Sigmoid colon (tissue), 7 donors: Measurements from ENCODE around the gene NEURL1B. TPM values are rescaled to one million over a fixed set of nuclear protein-coding genes. Genes with fewer than 3 reads are reported as not detected.

Source experiments
- DNase-seq: peaks from one replicate; pipeline ENCODE4 v3.0.0-alpha.2; 2019
- H3K27ac ChIP-seq, 4 donors: fragments of 200-600 bp; sonication (generic); one replicate each; pipeline ENCODE4 v1.5.1; 2016 to 2019; ENCODE audit warnings: mild to moderate bottlenecking in 1 of 4
- H3K27me3 ChIP-seq, 3 donors: fragments of 200-600 bp; sonication (generic); one replicate each; pipeline ENCODE4 v1.5.1; 2019; ENCODE audit warnings: mild to moderate bottlenecking in 1 of 3
- H3K36me3 ChIP-seq, 4 donors: fragments of 200-600 bp; sonication (generic); one replicate each; pipeline ENCODE4 v1.5.1; 2016 to 2019
- H3K4me1 ChIP-seq, 4 donors: fragments of 200-600 bp; sonication (generic); one replicate each; pipeline ENCODE4 v1.5.1; 2017 to 2019
- H3K4me3 ChIP-seq, 4 donors: fragments of 200-600 bp; sonication (generic); one replicate each; pipeline ENCODE4 v1.5.1; 2017 to 2019; ENCODE audit warnings: mild to moderate bottlenecking in 2 of 4, moderate library complexity in 1 of 4
- H3K9me3 ChIP-seq, 4 donors: fragments of 200-600 bp in 3 of 4; sonication (generic) in 3 of 4; one replicate each; pipeline versions ENCODE4 v1.5.1 to v1.6.1; 2013 to 2019
- CTCF ChIP-seq, 4 experiments: fragments of 450-650 bp in 3 of 4; fragments of 200-600 bp in 1 of 4; IDR thresholded peaks; one replicate each; pipeline ENCODE4 v1.5.1; 2016 to 2019; ENCODE audit warnings: antibody characterized with exemption in 4 of 4, mild to moderate bottlenecking in 3 of 4, moderate library complexity in 2 of 4
- EP300 ChIP-seq, 4 donors: sonication (generic); formaldehyde crosslinking; IDR thresholded peaks; one replicate each; pipeline ENCODE4 v1.6.1; 2017; ENCODE audit warnings: antibody characterized with exemption in 4 of 4
- POLR2A ChIP-seq, 2 donors: fragments of 450-650 bp; IDR thresholded peaks; one replicate each; pipeline ENCODE4 v1.6.1; 2016; ENCODE audit warnings: antibody characterized with exemption in 2 of 2, mild to moderate bottlenecking in 2 of 2, moderate library complexity in 2 of 2
- POLR2AphosphoS5 ChIP-seq, 4 donors: sonication (generic); formaldehyde crosslinking; IDR thresholded peaks; one replicate each; pipeline ENCODE4 v1.6.1; 2017; ENCODE audit warnings: antibody characterized with exemption in 4 of 4
- WGBS, 2 donors: extraction: QIAGEN DNeasy Blood & Tissue Kit; methylation state at CpG; one replicate each; pipeline ENCODE4 v1.1.7; 2013; 5-methylcytosine and 5-hydroxymethylcytosine counted together
- intact Hi-C: fragments of 100-400 bp; cut with DNase I; formaldehyde crosslinking; loops from one replicate; pipeline ENCODE4 v1.15.1; 2023
- polyA plus RNA-seq, 3 donors: library from polyadenylated mRNA; stranded (reverse); fragments of 200-250 nt; gene quantifications; one replicate each; pipeline ENCODE4 v1.2.3, GENCODE V29; 2013
- total RNA-seq, 4 donors: library from RNA; depleted of rRNA; stranded (reverse); fragments of >200 nt; gene quantifications; one replicate each; pipeline ENCODE4 v1.1.0, GENCODE V29; 2016
- donor health status: healthy with polysubstance abuse.
- donor health status: Bipolar disorder and iron deficiency.
- donor health status: healthy.

Gene NEURL1B
- total and polyA plus RNA-seq, 7 donors: 12.6 to 53.2 (median 32.9) TPM

GRCh38 chr5:172636279-172637050 is 4.6 kb upstream of the NEURL1B start:
- peak overlapping the region in 2 of 4 donors; percentile 49 to 59 for H3K27ac ChIP-seq
- H3K4me1 ChIP-seq: peaks cover 0 to 10% (median 8%) of the 10 kb centered on the region in 4 donors
- no peaks in the 10 kb centered on the region for H3K36me3 ChIP-seq
- no peaks in the 10 kb centered on the region for H3K9me3 ChIP-seq
- TF ChIP-seq POLR2AphosphoS5 (IDR thresholded peaks at IDR 0.05) (no peak), CTCF (IDR thresholded peaks at IDR 0.05) (no peak), EP300 (IDR thresholded peaks at IDR 0.05) (no peak), POLR2A (IDR thresholded peaks at IDR 0.05) (no peak)
- 51 to 82% methylated on average over 11 of the region's 11 CpGs for WGBS, 2 donors
- no peak for DNase-seq
- no peak overlapping the region for H3K4me3 ChIP-seq
- H3K27me3 ChIP-seq: no peaks in the 10 kb centered on the region
- intact Hi-C loops: no loop called here

GRCh38 chr5:172637110-172637580 is 3.9 kb upstream of the NEURL1B start:
- H3K4me1 ChIP-seq: peaks cover 0 to 16% (median 11%) of the 10 kb centered on the region in 4 donors
- 13 to 62% methylated on average over 10 of the region's 10 CpGs for WGBS, 2 donors
- TF ChIP-seq CTCF (IDR thresholded peaks at IDR 0.05) (no peak), POLR2AphosphoS5 (IDR thresholded peaks at IDR 0.05) (peak in 2 of 4 donors; percentile 13 to 45), EP300 (IDR thresholded peaks at IDR 0.05) (no peak), POLR2A (IDR thresholded peaks at IDR 0.05) (peak in 1 of 2 donors; percentile 5)
- no peak overlapping the region for H3K4me3 ChIP-seq
- no peaks in the 10 kb centered on the region for H3K36me3 ChIP-seq
- peak; percentile 84 for DNase-seq
- H3K27ac ChIP-seq: peak overlapping the region in 3 of 4 donors; percentile 59 to 61 (median 60)
- H3K27me3 ChIP-seq: no peaks in the 10 kb centered on the region
- intact Hi-C loops: no loop called here
- H3K9me3 ChIP-seq: no peaks in the 10 kb centered on the region

DNA sequence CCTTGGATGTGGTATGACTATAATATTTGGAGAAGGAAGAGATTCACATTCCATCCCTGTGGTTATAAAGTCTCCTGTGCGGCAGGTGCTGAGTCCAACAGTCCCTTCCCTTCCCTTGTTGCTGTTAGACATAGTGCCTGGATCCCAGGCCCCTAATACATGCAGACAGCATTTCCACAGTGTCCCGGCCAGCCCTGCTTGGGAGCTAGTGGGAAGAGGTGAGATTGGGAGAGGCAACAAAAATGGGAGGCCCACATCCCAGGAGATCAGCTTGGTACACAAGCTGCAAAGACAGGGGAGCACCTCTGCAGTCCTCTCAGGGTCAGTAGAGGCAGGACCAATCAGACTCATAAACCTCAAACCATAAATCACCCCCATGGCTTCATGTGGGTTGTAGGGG is 3.3 kb upstream of the NEURL1B start:
- no peak for TF ChIP-seq CTCF (IDR thresholded peaks at IDR 0.05)
- no peak for TF ChIP-seq POLR2A (IDR thresholded peaks at IDR 0.05)
- TF ChIP-seq POLR2AphosphoS5 (IDR thresholded peaks at IDR 0.05): no peak
- TF ChIP-seq EP300 (IDR thresholded peaks at IDR 0.05): no peak
- Histone ChIP-seq H3K9me3 (no peaks in the 10 kb centered on the region), H3K4me1 (peaks cover 0 to 20% (median 15%) of the 10 kb centered on the region in 4 donors), H3K27me3 (no peaks in the 10 kb centered on the region), H3K36me3 (no peaks in the 10 kb centered on the region), H3K27ac (peak overlapping the region in 3 of 4 donors; percentile 59 to 61 (median 60)), H3K4me3 (no peak overlapping the region)
- intact Hi-C loops: no loop called here
- no peak for DNase-seq
- 9 to 67% methylated on average over 2 of the region's 2 CpGs for WGBS, 2 donors

GRCh38 chr5:172638209-172638768 is 2.8 kb upstream of the NEURL1B start:
- 50 to 75% methylated on average over 3 of the region's 3 CpGs for WGBS, 2 donors
- Histone ChIP-seq H3K4me1 (peaks cover 0 to 26% (median 17%) of the 10 kb centered on the region in 4 donors), H3K9me3 (no peaks in the 10 kb centered on the region), H3K27ac (peak overlapping the region in 1 of 4 donors; percentile 59), H3K36me3 (no peaks in the 10 kb centered on the region), H3K27me3 (no peaks in the 10 kb centered on the region), H3K4me3 (no peak overlapping the region)
- peak; percentile 49 for DNase-seq
- intact Hi-C loops: no loop called here
- no peak for TF ChIP-seq POLR2A (IDR thresholded peaks at IDR 0.05)
- TF ChIP-seq EP300 (IDR thresholded peaks at IDR 0.05): no peak
- TF ChIP-seq POLR2AphosphoS5 (IDR thresholded peaks at IDR 0.05): no peak
- TF ChIP-seq CTCF (IDR thresholded peaks at IDR 0.05): no peak
